ENCODE measurements around the gene OPA1.

The OPA1 gene

GRCh38 chr3:193710286-193711165, 117.5 kb downstream of the OPA1 start:
- DNase-seq (ENCODE audit: low read depth): no peak

GRCh38 chr3:193711166-193711485, 118.1 kb downstream of the OPA1 start:
- no peak for DNase-seq (ENCODE audit: low read depth)

- no peak for DNase-seq (ENCODE audit: low read depth)
These were observed 118.5 kb downstream of the OPA1 start for GRCh38 chr3:193711523-193711963.

GRCh38 chr3:193711964-193712598, 119.1 kb downstream of the OPA1 start:
- DNase-seq (ENCODE audit: low read depth): no peak

GRCh38 chr3:193712938-193713337, 119.9 kb downstream of the OPA1 start:
- DNase-seq (ENCODE audit: low read depth): no peak

DNA sequence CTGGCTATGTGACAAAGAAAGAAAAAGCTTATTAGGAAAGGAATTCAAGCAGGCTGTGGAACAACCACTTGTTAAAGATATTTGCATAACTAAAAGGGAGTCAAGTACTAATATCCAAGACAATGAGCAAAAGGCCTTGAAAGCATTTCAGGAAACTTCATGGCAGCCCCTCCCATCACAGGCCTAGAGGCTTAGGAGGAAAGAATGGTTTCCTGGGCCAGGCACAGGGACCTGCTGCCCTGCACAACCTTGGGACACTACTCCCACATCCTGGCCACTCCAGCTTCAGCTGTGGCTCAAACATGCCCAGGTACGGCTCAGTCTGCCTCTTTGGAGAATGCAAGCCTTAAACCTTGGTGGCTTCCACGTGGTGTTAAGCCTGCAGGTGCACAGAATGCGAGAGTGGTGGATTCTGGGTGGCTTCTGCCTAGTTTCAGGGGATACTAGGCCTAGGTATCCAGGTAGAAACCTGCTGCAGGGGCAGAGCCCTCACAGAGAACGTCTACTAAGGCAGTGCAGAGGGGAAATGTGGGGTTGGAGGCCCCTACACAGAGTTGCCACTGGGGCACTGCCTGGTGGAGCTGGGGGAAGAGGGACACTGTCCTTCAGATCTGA, 121.6 kb downstream of the OPA1 start:
- no peak for DNase-seq (ENCODE audit: low read depth)

DNA sequence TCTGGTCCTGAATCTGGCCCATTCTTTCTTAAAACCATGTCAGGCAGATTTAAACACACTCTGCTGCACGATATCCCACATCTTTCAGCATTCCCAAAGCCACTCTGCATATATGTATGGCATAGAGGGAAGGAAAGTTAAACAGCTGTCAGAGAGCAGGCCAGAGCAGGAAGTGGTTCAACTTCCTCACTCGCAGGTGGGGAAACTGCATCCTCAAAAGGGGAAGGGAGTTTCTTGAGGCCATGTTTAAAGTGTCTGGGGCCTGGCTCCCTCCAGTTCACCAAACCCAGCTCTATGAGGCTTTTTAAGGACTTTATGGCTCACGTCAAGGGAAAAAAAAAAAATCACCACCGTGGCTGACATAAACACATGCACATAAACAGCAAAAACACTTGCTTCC, 123.1 kb downstream of the OPA1 start:
- DNase-seq (ENCODE audit: low read depth): no peak

DNA sequence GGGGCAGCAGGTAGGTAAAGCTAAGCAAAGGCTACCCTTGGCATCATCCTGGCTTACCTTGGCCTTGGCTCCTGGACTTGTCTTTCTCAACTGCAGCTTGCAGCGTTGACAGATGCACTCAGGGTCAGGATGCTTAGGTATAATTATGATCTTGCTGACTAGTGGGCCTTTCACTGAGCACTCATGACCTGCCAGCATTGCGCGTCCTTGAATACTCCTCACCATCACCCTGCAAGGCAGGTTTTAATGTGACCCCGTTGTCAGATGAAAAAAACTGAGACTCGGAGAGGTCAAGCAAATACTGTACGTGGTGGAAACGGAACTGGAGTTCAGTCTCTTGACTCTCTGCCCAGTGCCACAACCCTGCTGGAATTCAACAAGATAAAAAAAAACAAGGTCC, 126.7 kb downstream of the OPA1 start:
- DNase-seq (ENCODE audit: low read depth): no peak

DNA sequence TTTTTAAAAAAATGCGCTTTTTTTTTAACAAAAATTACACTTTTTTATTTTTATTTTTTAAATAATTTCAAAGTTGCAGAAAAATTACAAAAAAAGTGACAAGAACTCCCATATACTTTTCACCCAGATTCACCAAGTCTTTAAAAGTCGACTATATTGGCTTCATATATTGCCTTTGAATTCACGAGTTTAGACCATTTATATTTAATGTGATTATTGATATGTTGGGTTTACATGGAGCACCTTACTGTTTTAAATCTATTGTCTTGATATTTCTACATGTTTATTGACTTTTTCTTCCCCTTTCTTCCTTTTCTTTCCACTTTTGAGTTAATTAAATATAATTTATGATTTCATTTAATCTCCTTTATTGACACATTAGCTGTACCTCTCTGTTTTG, 127.2 kb downstream of the OPA1 start:
- DNase-seq (ENCODE audit: low read depth): no peak

GRCh38 chr3:193722566-193722965, 129.6 kb downstream of the OPA1 start:
- DNase-seq (ENCODE audit: low read depth): no peak

DNA sequence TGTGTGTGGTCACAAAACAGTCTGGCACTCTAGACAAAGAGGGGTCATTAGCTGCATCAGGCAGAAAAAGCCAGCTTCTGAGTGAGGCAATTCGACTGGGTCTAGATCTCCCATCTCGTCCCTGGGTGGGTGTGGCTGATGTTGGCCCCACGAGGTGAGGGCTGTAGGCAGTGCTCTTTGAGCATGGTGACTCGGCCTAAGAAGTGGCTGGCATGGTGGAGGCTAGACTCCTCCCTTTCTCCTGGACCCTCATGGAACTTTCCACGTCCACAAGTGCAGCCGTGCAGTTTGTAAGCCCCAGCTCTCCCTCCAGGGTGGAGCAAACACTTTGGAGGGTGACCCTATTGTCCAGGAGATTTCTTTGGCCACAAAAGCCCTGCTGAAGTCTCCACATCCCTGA, 134.1 kb downstream of the OPA1 start:
- DNase-seq (ENCODE audit: low read depth): no peak

DNA sequence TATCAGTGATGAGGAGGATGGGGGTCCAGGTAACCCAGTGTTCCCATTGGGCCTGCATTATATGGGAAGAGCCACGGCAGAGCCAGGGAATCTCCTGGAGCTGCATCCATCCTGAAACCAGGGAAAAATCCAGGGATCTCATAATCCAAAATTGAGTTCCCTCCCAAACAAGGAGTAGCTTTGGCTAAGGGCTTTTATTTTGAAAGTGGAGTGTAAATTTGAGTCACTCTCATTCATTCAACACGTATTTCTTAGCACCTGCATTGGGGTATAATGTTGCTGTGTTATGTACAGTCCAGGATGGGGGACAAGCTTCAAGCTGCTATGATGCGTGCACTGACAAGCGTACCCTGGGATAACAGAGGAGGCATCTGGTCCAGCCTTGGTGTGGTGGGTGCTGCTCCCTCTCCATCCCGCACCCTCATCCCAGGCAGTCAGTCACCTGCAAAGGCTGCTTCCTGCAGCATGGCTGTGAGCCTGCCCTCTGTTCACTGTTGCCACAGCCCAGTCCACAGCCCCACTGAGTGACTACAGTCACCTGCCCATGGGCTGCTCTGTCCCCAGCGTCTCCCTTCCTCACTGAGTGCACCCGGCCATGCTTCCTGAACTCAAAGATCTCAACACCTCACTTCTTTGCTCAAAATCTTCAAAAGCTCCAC, 135.6 kb downstream of the OPA1 start:
- no peak for DNase-seq (ENCODE audit: low read depth)

GRCh38 chr3:193729088-193729465, 136.1 kb downstream of the OPA1 start:
- no peak for DNase-seq (ENCODE audit: low read depth)

- DNase-seq (ENCODE audit: low read depth): no peak
These were observed 136.6 kb downstream of the OPA1 start for GRCh38 chr3:193729601-193730000.

GRCh38 chr3:193730511-193730910, 137.5 kb downstream of the OPA1 start:
- no peak for DNase-seq (ENCODE audit: low read depth)

- no peak for DNase-seq (ENCODE audit: low read depth)
These were observed 138.0 kb downstream of the OPA1 start for GRCh38 chr3:193730976-193731375.

GRCh38 chr3:193731656-193732055, 138.6 kb downstream of the OPA1 start:
- DNase-seq (ENCODE audit: low read depth): no peak

GRCh38 chr3:193732391-193732790, 139.4 kb downstream of the OPA1 start:
- DNase-seq (ENCODE audit: low read depth): no peak

DNA sequence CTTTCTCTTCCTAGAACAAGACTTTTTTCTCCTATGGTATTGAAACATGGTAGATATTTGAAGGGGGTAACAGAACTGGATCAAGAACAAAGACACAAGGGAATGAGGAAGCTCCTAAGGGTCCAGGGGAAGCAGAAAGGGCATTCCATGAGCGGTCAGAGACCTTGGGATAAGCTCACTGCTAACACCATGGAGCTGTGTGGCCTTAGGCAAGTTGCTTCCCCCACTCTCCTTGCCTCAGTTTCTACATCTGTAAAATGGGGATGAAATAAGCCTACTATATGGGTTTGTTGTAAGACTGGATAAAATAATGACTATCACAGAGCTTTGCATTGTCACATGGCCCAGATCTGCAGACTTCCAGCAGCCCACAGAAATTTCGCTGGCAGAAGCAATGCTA, 139.8 kb downstream of the OPA1 start:
- no peak for DNase-seq (ENCODE audit: low read depth)

- no peak for DNase-seq (ENCODE audit: low read depth)
These were observed 141.8 kb downstream of the OPA1 start for GRCh38 chr3:193734737-193735366.

- DNase-seq (ENCODE audit: low read depth): no peak
These were observed 142.8 kb downstream of the OPA1 start for GRCh38 chr3:193735850-193736249.

GRCh38 chr3:193736616-193737015, 143.6 kb downstream of the OPA1 start:
- DNase-seq (ENCODE audit: low read depth): no peak
